Measurements from ENCODE around the gene HCFC1. TPM values are rescaled to one million over a fixed set of nuclear protein-coding genes. Genes with fewer than 3 reads are reported as not detected.

The HCFC1 gene
- total RNA-seq, 1 experiment from 2014 or later = 77.7 TPM

DNA sequence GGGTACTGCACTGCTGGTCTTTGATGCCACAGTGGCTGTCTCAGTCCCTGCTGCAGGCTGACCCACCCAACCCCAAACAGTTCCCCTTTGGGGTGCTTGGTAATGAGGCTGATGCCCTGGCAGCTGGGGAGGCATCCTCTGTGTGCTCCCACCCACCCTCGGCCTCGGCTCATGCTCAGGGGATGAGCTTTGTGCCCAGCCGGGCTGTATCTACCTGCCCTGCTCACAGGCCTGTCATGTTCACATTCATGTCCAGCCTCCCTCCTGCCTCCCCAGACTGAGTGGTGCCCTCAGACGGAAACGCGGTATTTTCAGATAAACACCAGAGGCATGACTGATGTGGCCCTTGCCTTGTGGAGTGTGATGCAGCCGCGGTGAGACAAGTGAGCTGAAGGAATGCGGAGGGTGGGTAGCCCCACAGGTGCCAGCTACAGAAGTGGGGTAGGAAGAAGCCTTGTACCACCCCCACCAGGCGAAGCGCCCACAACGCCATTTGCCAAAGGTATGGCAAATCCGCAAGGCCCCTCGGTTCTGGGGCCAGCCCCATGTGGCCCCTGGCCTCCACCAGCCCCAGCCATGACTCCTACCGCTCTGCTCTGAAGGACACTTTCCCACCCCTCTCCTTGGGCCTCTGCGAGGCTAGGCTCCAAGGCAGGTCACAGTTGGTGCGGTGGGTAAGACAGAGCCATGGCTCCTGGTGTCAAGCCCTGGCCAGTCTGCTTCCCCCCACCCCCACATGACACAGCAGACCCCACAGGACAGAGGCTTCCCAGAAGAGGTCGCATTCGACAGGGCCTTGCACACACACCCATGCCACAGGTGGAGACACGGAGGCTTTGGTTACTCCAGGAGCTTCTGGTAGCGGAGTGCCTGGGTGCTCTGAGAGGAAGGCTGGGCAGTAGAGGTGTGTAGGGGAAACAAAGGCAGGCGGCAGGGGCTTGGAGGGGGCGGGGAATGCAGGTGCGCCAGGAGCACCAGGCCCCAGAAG lies 25.4 kb downstream of the HCFC1 start:
- no peak overlapping the region for H3K4me3 Mint-ChIP-seq (ENCODE audit: low read depth, unreplicated experiment)
- no peaks in the 10 kb centered on the region for H3K9me3 Mint-ChIP-seq (ENCODE audit: low read depth, unreplicated experiment)
- H3K27me3 Mint-ChIP-seq (ENCODE audit: unreplicated experiment) = no peaks in the 10 kb centered on the region
- H3K27ac Mint-ChIP-seq (ENCODE audit: unreplicated experiment) = no peak overlapping the region
- no peaks in the 10 kb centered on the region for H3K4me1 Mint-ChIP-seq (ENCODE audit: low read depth, unreplicated experiment)
- peaks cover 17% of the 10 kb centered on the region for H3K36me3 Mint-ChIP-seq (ENCODE audit: insufficient read depth, unreplicated experiment)
- no TSS peak for BruUV-seq (replicated peaks)
- intact Hi-C loops (cut with micrococcal nuclease; ENCODE audit: unreplicated experiment) = loop anchor here (5.0 kb wide), 1 partner anchor 184 kb away; the partner anchor contains the start of gene PLXNB3
- TF ChIP-seq, protein P1, sequence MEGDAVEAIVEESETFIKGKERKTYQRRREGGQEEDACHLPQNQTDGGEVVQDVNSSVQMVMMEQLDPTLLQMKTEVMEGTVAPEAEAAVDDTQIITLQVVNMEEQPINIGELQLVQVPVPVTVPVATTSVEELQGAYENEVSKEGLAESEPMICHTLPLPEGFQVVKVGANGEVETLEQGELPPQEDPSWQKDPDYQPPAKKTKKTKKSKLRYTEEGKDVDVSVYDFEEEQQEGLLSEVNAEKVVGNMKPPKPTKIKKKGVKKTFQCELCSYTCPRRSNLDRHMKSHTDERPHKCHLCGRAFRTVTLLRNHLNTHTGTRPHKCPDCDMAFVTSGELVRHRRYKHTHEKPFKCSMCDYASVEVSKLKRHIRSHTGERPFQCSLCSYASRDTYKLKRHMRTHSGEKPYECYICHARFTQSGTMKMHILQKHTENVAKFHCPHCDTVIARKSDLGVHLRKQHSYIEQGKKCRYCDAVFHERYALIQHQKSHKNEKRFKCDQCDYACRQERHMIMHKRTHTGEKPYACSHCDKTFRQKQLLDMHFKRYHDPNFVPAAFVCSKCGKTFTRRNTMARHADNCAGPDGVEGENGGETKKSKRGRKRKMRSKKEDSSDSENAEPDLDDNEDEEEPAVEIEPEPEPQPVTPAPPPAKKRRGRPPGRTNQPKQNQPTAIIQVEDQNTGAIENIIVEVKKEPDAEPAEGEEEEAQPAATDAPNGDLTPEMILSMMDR (IDR thresholded peaks at IDR 0.05; ENCODE audit: unreplicated experiment) = no peak
- CTCF ChIA-PET = interaction anchor here (1.1 to 1.6 kb wide), 4 partner anchors 12 to 23 kb away, joined by 3 to 6 read pairs (median 4); no protein-coding TSS in a partner anchor
- DNase-seq = no peak

DNA sequence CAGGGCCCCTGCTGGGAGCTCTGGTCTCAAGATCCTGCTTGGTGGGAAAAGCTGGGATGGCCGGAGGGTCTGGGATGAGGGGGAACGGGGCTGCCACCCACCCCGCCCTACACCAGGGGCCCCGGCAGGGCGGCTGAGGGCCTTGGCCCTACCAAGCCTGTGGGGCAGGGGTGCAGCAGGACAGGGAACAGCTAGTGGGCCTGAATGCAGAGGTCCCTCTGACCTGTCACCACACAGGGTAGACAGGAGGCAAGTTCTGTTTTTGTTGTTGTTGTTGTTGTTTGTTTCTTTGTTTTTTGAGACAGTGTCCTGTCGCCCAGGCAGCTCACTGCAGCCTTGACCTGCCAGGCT lies 26.8 kb downstream of the HCFC1 start:
- intact Hi-C loops (cut with micrococcal nuclease; ENCODE audit: unreplicated experiment) = loop anchor here (5.0 kb wide), 1 partner anchor 182 kb away; the partner anchor contains the start of gene PLXNB3
- DNase-seq = no peak
- CTCF ChIA-PET = interaction anchor here (0.6 kb wide), 1 partner anchor 157 kb away, joined by 5 read pairs; no protein-coding TSS in a partner anchor
- no peaks in the 10 kb centered on the region for H3K4me1 Mint-ChIP-seq (ENCODE audit: low read depth, unreplicated experiment)
- H3K36me3 Mint-ChIP-seq (ENCODE audit: insufficient read depth, unreplicated experiment) = peaks cover 14% of the 10 kb centered on the region
- no peak overlapping the region for H3K27ac Mint-ChIP-seq (ENCODE audit: unreplicated experiment)
- TF ChIP-seq, protein P1 (IDR thresholded peaks at IDR 0.05; ENCODE audit: unreplicated experiment) = no peak
- no peaks in the 10 kb centered on the region for H3K9me3 Mint-ChIP-seq (ENCODE audit: low read depth, unreplicated experiment)
- H3K27me3 Mint-ChIP-seq (ENCODE audit: unreplicated experiment) = no peaks in the 10 kb centered on the region
- no peak overlapping the region for H3K4me3 Mint-ChIP-seq (ENCODE audit: low read depth, unreplicated experiment)
- BruUV-seq (replicated peaks) = no TSS peak

DNA sequence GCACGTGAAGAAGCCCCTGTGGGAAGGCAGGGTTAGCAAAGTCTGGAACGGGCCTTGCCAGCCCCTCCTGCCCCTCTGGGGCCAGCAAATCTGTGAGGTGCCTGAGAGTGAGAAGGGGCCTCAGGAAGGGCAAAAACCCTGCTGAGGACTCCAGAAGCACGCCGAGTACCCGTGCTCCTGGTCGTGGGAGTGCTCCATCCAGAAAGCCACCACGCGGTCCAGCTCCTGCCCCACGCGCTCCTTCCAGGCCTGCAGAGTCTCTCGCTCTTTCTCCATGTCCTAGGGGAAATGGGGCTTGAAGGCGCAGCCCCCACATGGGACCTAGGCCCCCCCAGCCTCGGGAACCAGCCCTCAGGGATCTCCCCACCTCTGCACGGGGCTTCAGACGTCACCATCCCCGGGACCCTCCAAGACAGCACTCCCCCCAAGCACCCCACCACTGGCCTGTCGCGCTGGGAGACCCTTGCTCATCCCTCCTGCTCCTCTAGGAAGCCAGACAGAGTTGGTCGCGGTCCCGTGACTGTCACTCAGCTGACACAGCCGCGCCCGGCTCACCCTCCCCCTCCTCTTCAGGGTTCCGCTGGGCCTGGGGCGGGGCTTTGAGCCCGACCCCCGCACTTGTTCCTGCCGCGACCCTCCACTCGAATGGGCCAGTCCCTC lies 27.3 kb downstream of the HCFC1 start, which contains the start of gene RENBP:
Gene RENBP, minus strand, starts transcription at position 504 of the 660 bp plus-strand sequence. Its CDS starts 33 bp downstream, at position 471.
- Mint-ChIP-seq H3K4me1 (ENCODE audit: low read depth, unreplicated experiment) (no peaks in the 10 kb centered on the region), H3K4me3 (ENCODE audit: low read depth, unreplicated experiment) (no peak within 1 kb of the TSS), H3K27me3 (ENCODE audit: unreplicated experiment) (no peaks in the 10 kb centered on the region), H3K9me3 (ENCODE audit: low read depth, unreplicated experiment) (no peaks in the 10 kb centered on the region), H3K36me3 (ENCODE audit: insufficient read depth, unreplicated experiment) (peaks cover 14% of the 10 kb centered on the region), H3K27ac (ENCODE audit: unreplicated experiment) (no peak within 1 kb of the TSS)
- DNase-seq = no peak
- no TSS peak for BruUV-seq (replicated peaks)
- TF ChIP-seq, protein P1 (IDR thresholded peaks at IDR 0.05; ENCODE audit: unreplicated experiment) = no peak
- intact Hi-C loops (cut with micrococcal nuclease; ENCODE audit: unreplicated experiment) = no loop called here
- CTCF ChIA-PET = no interaction called here
